Measurements from ENCODE around the gene TPSAB1.

- no peak for TF ChIP-seq EZH2 (IDR thresholded peaks at IDR 0.05; ENCODE audit: low read length, unreplicated experiment)
- TF ChIP-seq, protein P1, sequence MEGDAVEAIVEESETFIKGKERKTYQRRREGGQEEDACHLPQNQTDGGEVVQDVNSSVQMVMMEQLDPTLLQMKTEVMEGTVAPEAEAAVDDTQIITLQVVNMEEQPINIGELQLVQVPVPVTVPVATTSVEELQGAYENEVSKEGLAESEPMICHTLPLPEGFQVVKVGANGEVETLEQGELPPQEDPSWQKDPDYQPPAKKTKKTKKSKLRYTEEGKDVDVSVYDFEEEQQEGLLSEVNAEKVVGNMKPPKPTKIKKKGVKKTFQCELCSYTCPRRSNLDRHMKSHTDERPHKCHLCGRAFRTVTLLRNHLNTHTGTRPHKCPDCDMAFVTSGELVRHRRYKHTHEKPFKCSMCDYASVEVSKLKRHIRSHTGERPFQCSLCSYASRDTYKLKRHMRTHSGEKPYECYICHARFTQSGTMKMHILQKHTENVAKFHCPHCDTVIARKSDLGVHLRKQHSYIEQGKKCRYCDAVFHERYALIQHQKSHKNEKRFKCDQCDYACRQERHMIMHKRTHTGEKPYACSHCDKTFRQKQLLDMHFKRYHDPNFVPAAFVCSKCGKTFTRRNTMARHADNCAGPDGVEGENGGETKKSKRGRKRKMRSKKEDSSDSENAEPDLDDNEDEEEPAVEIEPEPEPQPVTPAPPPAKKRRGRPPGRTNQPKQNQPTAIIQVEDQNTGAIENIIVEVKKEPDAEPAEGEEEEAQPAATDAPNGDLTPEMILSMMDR (conservative IDR thresholded peaks at IDR 0.05; ENCODE audit: low read depth, low read length): no peak
These were observed 16.4 kb downstream of the TPSAB1 start for GRCh38 chr16:1256874-1257322.

Data from PC-3 (cell line).